Measurements from ENCODE around the gene AMBN.

DNA sequence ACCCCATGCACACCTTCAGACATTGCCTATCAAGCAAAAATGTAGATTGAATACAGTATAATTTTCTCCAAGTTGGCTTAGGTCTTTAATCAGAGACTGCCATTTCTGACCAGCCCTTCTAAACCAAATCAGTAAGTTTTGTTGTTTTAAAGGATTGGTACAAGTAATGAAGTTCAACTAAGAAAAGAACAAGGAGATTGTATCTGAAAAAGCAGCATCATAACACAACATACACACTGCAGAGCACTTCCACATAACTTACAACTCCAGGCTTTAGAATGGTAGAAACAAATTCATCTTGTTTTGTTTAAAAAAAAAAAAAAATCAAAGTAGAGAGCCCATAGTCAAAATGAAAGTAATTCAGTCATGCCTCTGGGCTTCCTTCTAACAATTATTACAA is 16.1 kb upstream of the AMBN start:
- TF ChIP-seq, protein P1, sequence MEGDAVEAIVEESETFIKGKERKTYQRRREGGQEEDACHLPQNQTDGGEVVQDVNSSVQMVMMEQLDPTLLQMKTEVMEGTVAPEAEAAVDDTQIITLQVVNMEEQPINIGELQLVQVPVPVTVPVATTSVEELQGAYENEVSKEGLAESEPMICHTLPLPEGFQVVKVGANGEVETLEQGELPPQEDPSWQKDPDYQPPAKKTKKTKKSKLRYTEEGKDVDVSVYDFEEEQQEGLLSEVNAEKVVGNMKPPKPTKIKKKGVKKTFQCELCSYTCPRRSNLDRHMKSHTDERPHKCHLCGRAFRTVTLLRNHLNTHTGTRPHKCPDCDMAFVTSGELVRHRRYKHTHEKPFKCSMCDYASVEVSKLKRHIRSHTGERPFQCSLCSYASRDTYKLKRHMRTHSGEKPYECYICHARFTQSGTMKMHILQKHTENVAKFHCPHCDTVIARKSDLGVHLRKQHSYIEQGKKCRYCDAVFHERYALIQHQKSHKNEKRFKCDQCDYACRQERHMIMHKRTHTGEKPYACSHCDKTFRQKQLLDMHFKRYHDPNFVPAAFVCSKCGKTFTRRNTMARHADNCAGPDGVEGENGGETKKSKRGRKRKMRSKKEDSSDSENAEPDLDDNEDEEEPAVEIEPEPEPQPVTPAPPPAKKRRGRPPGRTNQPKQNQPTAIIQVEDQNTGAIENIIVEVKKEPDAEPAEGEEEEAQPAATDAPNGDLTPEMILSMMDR (conservative IDR thresholded peaks at IDR 0.05) = no peak
- no peak for TF ChIP-seq ZFX (IDR thresholded peaks at IDR 0.05)

Measured in C4-2B (cell line).